Heart right ventricle (tissue), 16 donors: Measurements from ENCODE around the gene KRTAP12-1. TPM values are rescaled to one million over a fixed set of nuclear protein-coding genes. Genes with fewer than 3 reads are reported as not detected.
"Not testable (repeated sequence)": the region's sequence is repeated elsewhere in the genome, so short reads cannot be mapped to it uniquely, and the experiment has no call there.

Source experiments
- ATAC-seq, 8 donors: fragments of 200-7000 bp; cut with Tn5 transposase; one replicate each; pipeline ENCODE4 v1.9.1; 2020; ENCODE audit warnings: mild to moderate bottlenecking in 8 of 8, moderate library complexity in 8 of 8, moderate number of reproducible peaks in 1 of 8
- DNase-seq, 2 donors: peaks; one replicate each; pipeline ENCODE4 v3.0.0-alpha.2; 2020
- H3K27ac ChIP-seq, 10 donors: fragments of 200-600 bp; sonication (generic) in 2 of 10; one replicate each; pipeline versions ENCODE4 v1.5.0 to v1.8.0; 2020 to 2022; ENCODE audit warnings: mild to moderate bottlenecking in 3 of 10
- H3K27me3 ChIP-seq, 7 donors: fragments of 200-600 bp; one replicate each; pipeline ENCODE4 v1.8.0; 2021 to 2022; ENCODE audit warnings: mild to moderate bottlenecking in 2 of 7
- H3K36me3 ChIP-seq, 9 donors: fragments of 200-600 bp; sonication (generic) in 1 of 9; one replicate each; pipeline versions ENCODE4 v1.5.0 to v1.8.0; 2020 to 2022; ENCODE audit warnings: mild to moderate bottlenecking in 2 of 9
- H3K4me1 ChIP-seq, 9 donors: fragments of 200-600 bp; sonication (generic) in 1 of 9; one replicate each; pipeline versions ENCODE4 v1.5.0 to v1.8.0; 2020 to 2022; ENCODE audit warnings: mild to moderate bottlenecking in 4 of 9
- H3K4me3 ChIP-seq, 10 donors: fragments of 200-600 bp; sonication (generic) in 2 of 10; one replicate each; pipeline versions ENCODE4 v1.5.0 to v1.8.0; 2020 to 2022; ENCODE audit warnings: mild to moderate bottlenecking in 7 of 10, moderate library complexity in 2 of 10
- H3K9me3 ChIP-seq, 11 donors: fragments of 200-600 bp in 10 of 11; sonication (generic) in 2 of 11; one replicate each; pipeline versions ENCODE4 v1.5.0 to v1.8.0; 2013 to 2022; ENCODE audit warnings: mild to moderate bottlenecking in 2 of 11, control low read depth in 1 of 11, moderate library complexity in 1 of 11
- WGBS, 2 donors: extraction: QIAGEN DNeasy Blood & Tissue Kit; methylation state at CpG; one replicate each; pipeline ENCODE4 v1.1.7; 2013; ENCODE audit warnings: inconsistent platforms in 1 of 2; 5-methylcytosine and 5-hydroxymethylcytosine counted together
- intact Hi-C, 10 donors: fragments of 100-400 bp; cut with DNase I; formaldehyde crosslinking; loops; one replicate each; pipeline versions ENCODE4 v1.11.1 to v1.14.2; 2022
- polyA plus RNA-seq, 2 donors: library from polyadenylated mRNA; stranded (reverse); fragments of 200-250 nt; gene quantifications; one replicate each; pipeline ENCODE4 v1.2.3, GENCODE V29; 2013
- total RNA-seq, 10 donors: library from RNA; stranded (reverse); fragmentation: NEBNext Ultra II Directional in 3 of 10; extraction: Animal tissue kit (Norgen Biotek cat#: 25700) in 3 of 10; gene quantifications; one replicate each; pipeline versions ENCODE4 v1.2.1 to v1.2.4, GENCODE V29; 2021 to 2023
- TF ChIP-seq, protein P1 (sequence below), 9 donors: fragments of 200-600 bp; sonication (generic) in 2 of 9; IDR thresholded peaks; one replicate each; pipeline versions ENCODE4 v1.5.0 to v1.8.0; 2021 to 2022; ENCODE audit warnings: antibody characterized with exemption in 9 of 9, mild to moderate bottlenecking in 5 of 9, moderate library complexity in 1 of 9
- donor health status: Arrhythmogenic right ventricular cardiomyopathy.
- donor health status: ischemic (EF 13 %, LVEDD 7.1; RV severe dilation, severe dysfunction).
- donor health status: healthy with polysubstance abuse.
- donor health status: DM: no; HTN: yes; CAD: no.
- donor health status: DM: no; HTN: no; CAD: no.
- donor health status: ischemic (EF 25% LVEDD 6.9; RV normal size, moderate dysfunction).
- donor health status: ischemic (EF 25% LVEDD 5.7; RV mildly dilated, moderate dysfunction).
- donor health status: healthy.
- donor health status: DM: yes; HTN: yes; CAD: no.
- donor health status: Ischemic cardiomyopathy.
- donor health status: ischemic (EF 35%, LVEDD 5.7; RV mildly dilated, moderate dysfunction).
- donor health status: nonischemic (EF 11% LVEDD 7.7; RV severe dilation, severe dysfunction).
- donor health status: DM: yes; HTN: yes; CAD: no.
- donor health status: PGD.
- donor health status: ischemic (EF 29% LVEDD 5.4; RV normal size, mild dysfunction).
- donor health status: nonischemic (EF 23%, LVEDD 6.1; RV moderate dilation, normal function).

KRTAP12-1 gene
- total and polyA plus RNA-seq, 12 donors, result not detected

DNA sequence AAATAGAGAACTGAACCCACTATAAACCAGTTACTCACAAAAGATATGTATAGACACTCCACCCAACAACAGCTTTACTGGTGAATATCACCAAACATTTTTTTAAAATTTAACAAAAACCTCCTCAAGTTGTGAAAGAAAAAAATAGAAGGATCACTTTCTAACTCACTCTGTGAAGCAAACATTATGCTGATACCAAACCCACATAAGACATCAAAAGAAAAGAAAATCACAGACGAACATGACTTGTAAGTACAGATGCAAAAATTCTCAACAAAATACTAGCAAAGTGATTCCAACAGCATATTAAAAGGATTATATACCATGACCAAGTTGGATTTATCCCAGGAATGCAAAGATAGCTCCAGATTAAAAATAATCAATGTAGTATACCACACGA lies 9.7 kb upstream of the KRTAP12-1 start:
- TF ChIP-seq, protein P1, sequence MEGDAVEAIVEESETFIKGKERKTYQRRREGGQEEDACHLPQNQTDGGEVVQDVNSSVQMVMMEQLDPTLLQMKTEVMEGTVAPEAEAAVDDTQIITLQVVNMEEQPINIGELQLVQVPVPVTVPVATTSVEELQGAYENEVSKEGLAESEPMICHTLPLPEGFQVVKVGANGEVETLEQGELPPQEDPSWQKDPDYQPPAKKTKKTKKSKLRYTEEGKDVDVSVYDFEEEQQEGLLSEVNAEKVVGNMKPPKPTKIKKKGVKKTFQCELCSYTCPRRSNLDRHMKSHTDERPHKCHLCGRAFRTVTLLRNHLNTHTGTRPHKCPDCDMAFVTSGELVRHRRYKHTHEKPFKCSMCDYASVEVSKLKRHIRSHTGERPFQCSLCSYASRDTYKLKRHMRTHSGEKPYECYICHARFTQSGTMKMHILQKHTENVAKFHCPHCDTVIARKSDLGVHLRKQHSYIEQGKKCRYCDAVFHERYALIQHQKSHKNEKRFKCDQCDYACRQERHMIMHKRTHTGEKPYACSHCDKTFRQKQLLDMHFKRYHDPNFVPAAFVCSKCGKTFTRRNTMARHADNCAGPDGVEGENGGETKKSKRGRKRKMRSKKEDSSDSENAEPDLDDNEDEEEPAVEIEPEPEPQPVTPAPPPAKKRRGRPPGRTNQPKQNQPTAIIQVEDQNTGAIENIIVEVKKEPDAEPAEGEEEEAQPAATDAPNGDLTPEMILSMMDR (IDR thresholded peaks at IDR 0.05), result no peak
- intact Hi-C loops, result no loop called here
- Histone ChIP-seq H3K36me3 (no peaks in the 10 kb centered on the region), H3K27ac (no peak overlapping the region), H3K4me1 (no peaks in the 10 kb centered on the region), H3K9me3 (peaks cover 0 to 31% (median 12%) of the 10 kb centered on the region in 11 donors), H3K4me3 (no peak overlapping the region), H3K27me3 (peaks cover 0 to 61% (median 30%) of the 10 kb centered on the region in 7 donors)
- WGBS, 2 donors, result 64 to 70% methylated on average over 2 of the region's 2 CpGs
- DNase-seq (no peak), ATAC-seq (no peak)

DNA sequence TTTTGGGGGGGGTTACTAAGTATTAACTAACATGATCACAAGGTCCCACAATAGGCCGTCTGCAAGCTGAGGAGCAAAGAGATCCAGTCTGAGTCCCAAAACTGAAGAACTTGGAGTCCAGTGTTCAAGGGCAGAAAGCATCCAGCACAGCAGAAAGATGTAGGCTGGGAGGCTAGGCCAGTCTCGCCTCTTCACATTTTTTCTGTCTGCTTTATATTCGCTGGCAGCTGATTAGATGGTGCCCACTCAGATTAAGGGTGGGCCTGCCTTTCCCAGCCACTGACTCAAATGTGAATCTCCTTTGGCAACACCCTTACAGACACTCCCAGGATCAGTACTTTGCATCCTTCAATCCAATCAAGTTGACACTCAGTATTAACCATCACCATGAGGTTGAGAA lies 7.8 kb upstream of the KRTAP12-1 start:
- H3K9me3 ChIP-seq, result peaks cover 0 to 31% (median 12%) of the 10 kb centered on the region in 11 donors
- 84 to 88% methylated on average over 3 of the region's 3 CpGs for WGBS, 2 donors
- DNase-seq, ATAC-seq, intact Hi-C loops, H3K4me3 ChIP-seq, H3K27ac ChIP-seq, H3K4me1 ChIP-seq, H3K36me3 ChIP-seq: not testable (repeated sequence)
- peaks cover 0 to 59% (median 29%) of the 10 kb centered on the region in 7 donors for H3K27me3 ChIP-seq

DNA sequence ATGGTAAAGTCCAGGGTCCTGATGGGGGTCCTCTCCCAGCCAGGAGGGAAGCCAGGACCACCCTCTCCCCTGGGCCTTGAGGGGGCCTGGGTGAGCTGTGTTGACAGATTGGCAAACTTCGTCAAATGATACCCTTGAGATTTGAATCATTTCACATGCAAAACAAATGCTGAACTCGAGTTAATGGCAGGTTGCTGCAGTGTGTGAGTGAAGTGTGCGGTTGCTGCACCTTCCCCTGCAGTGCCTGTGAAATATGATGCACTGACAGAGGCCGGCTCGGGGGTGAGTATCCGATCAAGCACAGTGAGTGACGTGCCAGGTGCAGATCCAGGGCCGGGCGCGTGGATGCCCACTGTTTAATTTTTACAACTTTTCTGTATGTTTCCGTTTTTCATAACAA lies 5.7 kb upstream of the KRTAP12-1 start:
- TF ChIP-seq, protein P1 (IDR thresholded peaks at IDR 0.05), result no peak
- Histone ChIP-seq H3K4me1 (no peaks in the 10 kb centered on the region), H3K27ac (no peak overlapping the region), H3K4me3 (no peak overlapping the region), H3K9me3 (peaks cover 0 to 11% (median 3%) of the 10 kb centered on the region in 11 donors), H3K36me3 (no peaks in the 10 kb centered on the region), H3K27me3 (peaks cover 0 to 64% (median 29%) of the 10 kb centered on the region in 7 donors)
- ATAC-seq (no peak), DNase-seq (no peak)
- 61 to 64% methylated on average over 11 of the region's 11 CpGs for WGBS, 2 donors
- intact Hi-C loops, result no loop called here

DNA sequence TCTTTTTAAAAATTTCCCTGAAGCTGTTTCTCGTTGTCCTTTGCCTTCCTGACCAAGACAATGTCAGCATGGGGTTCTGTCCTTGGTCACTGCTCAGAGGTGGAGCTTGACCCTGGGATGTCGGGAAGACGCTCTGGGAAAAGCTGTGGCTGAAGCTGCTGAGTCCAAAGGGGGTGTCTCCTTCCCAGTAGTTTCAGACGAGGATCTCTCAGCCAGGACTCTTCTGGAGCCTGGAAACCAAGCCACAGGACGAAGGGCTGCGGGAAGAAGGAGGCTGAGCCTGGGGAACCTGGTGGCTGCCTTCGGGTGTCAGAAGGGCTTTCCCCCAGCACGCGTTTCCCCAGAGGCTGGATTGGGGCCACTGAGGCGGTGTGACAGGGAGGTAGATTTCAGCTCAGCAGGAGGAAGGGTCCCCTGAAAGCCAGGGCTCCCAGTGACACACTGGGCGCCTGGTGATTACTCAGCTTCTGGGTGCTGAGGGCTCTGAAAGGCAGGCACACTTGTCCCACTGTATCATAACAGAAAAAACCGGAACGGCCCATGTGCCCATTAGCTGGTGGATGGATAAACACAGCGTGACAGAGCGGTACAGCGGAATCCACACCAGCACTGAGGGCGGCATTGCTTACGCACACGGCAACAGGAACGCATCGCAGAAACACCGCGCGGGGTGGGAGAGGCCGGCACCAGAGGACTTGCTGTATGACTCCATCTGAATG lies 5.0 kb upstream of the KRTAP12-1 start:
- intact Hi-C loops, result no loop called here
- H3K4me1 ChIP-seq, result no peaks in the 10 kb centered on the region
- H3K9me3 ChIP-seq, result peaks cover 0 to 4% (median 0%) of the 10 kb centered on the region in 11 donors
- H3K4me3 ChIP-seq, result no peak overlapping the region
- H3K36me3 ChIP-seq, result no peaks in the 10 kb centered on the region
- TF ChIP-seq, protein P1 (IDR thresholded peaks at IDR 0.05), result no peak
- 66 to 72% methylated on average over 25 of the region's 25 CpGs for WGBS, 2 donors
- H3K27ac ChIP-seq, result no peak overlapping the region
- no peak for ATAC-seq
- no peak for DNase-seq
- H3K27me3 ChIP-seq, result peaks cover 0 to 64% (median 29%) of the 10 kb centered on the region in 7 donors
